HG02798 (cell line): ENCODE results near the gene WDR1.

Source experiments
- ATAC-seq: cut with Tn5 transposase; IDR thresholded peaks from one replicate; pipeline ENCODE4 v1.9.1; 2021; ENCODE audit warnings: mild to moderate bottlenecking; ENCODE audit not compliant: unreplicated experiment, poor library complexity

The WDR1 gene

GRCh38 chr4:10075158-10075863 is 41.3 kb downstream of the WDR1 start:
- no peak for ATAC-seq

- ATAC-seq = no peak
Observed at GRCh38 chr4:10074767-10075105, 41.9 kb downstream of the WDR1 start.

DNA sequence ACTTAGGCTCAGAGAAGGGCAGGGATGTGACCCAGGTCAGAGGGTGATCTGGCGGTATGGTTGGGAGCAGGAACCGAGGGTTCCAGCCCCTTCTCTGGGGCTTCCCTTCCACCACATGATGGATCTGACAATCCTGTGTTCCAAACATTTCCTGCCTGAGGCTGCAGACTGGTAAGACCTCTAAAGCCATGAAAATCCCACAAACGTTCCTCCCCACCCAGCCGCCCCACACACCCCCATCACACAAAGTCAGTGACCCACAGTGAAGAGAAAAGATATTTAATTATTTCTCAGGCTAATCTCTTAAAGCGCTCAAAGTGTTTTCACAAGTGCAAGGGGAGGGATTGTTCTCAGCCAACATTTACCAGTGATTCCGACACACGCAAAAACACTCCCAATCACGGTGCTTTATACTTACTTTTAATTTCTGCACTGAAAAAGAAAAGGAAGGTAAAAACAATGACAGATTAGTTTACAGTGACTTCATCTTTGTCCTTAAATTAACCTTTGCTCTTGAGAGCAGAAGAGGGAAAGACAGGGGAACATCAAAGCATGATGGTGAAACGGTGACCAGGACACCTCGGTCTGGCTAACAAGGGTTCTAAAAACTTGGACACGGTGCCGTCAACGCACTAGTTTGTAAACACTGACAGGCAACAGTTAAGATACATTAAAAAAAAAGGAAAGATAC is 42.4 kb downstream of the WDR1 start:
- no peak for ATAC-seq

DNA sequence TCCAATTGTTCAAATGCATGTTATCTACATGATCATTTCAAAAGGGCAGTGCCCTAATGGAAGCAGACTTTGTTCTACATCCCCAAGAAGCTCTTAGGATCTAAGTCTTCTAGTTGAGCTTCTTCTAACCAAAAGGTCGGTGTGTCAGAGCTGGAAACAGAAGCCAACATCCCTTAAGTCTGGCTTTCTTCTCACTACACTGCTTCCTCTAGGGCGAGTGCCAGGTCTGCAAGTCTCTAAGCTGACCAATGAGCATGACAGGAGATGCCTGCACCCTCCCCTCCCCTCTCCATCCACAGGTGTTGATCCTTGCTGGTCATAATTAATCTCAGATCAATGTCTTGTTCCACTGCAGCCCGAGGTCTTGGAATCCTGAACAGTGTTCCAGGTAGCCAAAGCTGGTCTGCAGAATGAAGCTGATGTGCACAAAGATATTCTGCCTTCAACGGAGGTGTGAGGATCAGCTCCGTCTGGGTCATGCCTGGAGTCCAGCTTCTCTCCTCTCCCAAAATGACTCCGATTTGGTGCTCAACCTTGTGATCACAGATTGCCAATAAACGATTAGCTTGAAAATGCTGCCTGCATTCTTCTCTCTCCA is 44.1 kb downstream of the WDR1 start:
- no peak for ATAC-seq

DNA sequence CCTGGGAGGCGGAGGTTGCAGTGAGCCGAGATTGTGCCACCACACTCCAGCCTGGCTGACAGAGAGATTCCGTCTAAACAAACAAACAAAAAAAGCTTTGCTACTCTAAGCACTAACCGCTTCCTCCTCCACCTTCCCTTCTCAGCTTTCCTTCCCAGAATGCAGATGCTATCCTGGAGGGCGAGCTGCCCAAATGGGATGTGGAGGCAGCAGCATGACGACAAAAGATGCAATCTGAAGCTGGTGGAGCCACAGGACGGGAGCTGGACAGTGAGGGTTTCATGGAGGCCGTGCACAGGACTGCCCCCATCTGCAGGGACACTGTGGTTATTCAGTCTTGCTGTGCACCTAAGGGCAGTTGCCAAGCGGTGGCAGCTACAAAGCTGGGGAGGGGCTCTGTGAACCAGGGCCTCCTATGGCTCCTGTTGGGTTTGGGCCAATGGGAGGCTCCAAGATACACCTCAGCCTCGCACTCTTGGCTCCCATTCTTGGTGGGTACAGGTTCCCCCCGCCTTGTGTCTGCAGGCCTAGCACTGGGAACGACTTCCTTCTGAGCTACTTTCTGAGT is 47.4 kb downstream of the WDR1 start:
- no peak for ATAC-seq

GRCh38 chr4:10066670-10067651 is 49.6 kb downstream of the WDR1 start:
- no peak for ATAC-seq

DNA sequence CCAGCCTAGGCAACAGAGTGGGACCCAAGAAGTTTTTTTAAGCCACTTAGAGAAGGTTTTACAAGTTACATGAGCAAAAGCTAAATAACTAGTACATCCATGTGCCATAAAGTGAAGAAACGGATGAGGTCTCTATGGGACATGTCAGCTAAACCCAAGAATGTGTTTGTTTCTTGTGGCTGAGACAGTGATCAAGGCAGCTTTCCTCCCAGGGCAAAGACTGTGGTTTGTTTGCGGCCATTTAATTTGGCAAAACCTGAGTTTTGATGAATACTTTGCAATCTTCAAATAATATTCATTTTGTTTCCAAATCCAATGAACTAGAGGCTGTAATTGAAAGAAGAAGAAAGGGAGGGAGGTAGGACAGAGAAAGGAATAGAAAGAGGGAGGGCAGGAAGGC is 50.4 kb downstream of the WDR1 start:
- ATAC-seq = no peak

GRCh38 chr4:10063544-10064300 is 52.9 kb downstream of the WDR1 start:
- no peak for ATAC-seq

GRCh38 chr4:10061650-10062415 is 54.8 kb downstream of the WDR1 start:
- no peak for ATAC-seq

GRCh38 chr4:10058371-10058770 is 58.2 kb downstream of the WDR1 start:
- no peak for ATAC-seq

GRCh38 chr4:10057023-10057395 is 59.6 kb downstream of the WDR1 start:
- no peak for ATAC-seq

- no peak for ATAC-seq
Observed at GRCh38 chr4:10056334-10057022, 60.1 kb downstream of the WDR1 start.

- ATAC-seq = no peak
Observed at GRCh38 chr4:10055871-10056270, 60.7 kb downstream of the WDR1 start.

- ATAC-seq = no peak
Observed at GRCh38 chr4:10054571-10055041, 62.0 kb downstream of the WDR1 start.

DNA sequence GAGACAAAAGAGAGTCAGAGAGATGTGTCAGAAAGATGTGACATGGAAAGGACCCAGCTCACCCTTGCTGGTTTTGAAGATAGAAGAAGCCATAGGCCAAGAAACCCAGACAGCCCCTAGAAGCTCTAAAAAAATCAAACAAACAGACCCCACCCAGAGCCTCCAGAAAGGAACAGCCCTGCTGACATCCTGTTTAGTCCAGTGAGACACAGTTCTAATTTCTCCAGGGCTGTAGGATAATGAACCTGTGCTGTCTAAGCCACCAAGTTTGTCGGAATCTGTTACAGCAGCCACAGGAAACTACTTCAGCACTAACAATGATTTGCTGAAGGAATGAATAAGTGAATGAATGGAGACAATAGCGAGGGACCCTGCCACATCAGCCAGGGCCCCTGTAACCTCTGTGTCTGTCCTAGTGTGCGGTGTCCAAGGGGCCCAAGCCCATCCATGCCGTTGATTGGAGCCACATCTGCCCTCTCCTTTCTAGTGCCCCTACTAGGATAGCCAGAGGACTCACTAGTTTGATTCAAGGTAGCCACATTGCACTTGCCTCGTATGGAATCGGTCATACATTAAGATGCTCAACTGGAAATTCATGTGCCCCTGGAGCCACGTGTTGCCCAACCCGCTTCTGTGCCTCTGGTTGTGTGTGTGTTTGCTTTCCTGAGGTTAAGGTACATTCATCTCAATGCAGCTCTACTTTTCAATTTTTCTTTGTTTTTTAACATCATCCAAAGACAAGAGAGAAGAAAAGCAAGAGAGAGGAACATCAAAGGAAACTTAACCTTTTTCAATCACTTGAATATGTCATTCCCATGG is 62.8 kb downstream of the WDR1 start:
- no peak for ATAC-seq

DNA sequence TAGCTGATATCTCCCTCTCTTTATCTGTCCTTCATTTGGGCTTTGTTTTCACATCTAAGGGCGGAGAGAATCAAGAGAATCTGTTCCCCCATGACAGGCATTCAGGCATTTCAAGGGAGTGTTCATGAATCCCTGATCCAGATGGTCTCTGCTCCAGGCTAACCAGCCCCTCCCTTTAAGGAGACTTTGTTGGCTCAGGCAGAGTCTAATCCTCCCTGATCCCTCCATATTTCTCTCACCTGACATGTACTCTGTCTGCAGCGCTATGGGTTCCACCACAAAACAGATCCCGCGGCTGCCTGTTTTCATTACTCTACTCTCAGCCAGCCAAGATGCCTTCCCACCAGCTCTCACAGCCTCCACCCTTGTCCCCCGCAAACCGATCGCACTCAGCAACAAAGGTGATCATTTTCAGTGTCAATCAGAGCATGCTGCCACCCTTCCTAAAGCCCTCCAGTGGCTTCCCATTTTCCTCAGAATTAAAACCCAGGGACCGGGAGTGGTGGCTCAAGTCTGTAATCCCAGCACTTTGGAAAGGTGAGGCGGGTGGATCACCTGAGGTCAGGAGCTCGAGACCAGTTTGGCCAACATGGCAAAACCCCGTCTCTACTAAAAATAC is 65.0 kb downstream of the WDR1 start:
- ATAC-seq = no peak

DNA sequence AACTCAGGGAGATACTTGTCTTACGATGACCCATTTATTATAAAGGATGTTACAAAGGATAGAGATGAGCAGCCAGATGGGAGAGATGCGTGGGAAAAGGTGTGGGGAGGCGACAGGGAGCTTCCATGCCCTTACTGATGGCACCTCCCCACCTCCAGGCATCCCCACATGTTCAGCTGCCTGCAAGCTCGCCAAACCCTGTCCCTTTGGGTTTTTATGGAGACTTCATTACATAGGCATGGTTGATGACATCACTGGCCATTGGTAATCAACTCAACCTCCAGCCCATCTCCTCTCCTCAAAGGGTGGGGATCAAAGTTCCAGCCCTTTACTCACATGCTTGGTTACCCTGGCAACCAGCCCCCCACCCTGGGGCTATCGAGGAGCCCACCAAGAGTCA is 65.9 kb downstream of the WDR1 start:
- no peak for ATAC-seq
